KMS-11 (cell line): ENCODE data around the gene PTX4.

ENCODE experiments used
- H2AFZ ChIP-seq: fragments of 200-600 bp; sonication (generic); 2 replicates; pipeline ENCODE4 v1.6.1; 2016; ENCODE audit warnings: antibody characterized with exemption, mixed run types, low read depth
- H3K27ac ChIP-seq: fragments of 200-600 bp; sonication (generic); 2 replicates; pipeline ENCODE4 v1.6.1; 2016; ENCODE audit warnings: mild to moderate bottlenecking, mixed run types
- H3K27me3 ChIP-seq: fragments of 200-600 bp; sonication (generic); 2 replicates; pipeline ENCODE4 v1.6.1; 2017; ENCODE audit warnings: mild to moderate bottlenecking, low read depth, mixed run types, moderate library complexity; ENCODE audit not compliant: insufficient read depth
- H3K36me3 ChIP-seq: fragments of 200-600 bp; sonication (generic); 2 replicates; pipeline ENCODE4 v1.6.1; 2017; ENCODE audit warnings: mild to moderate bottlenecking, mixed run types; ENCODE audit not compliant: insufficient read depth
- H3K4me1 ChIP-seq: fragments of 200-600 bp; sonication (generic); 2 replicates; pipeline ENCODE4 v1.6.1; 2016; ENCODE audit warnings: mild to moderate bottlenecking, low read depth, mixed run types; ENCODE audit not compliant: poor library complexity, severe bottlenecking
- H3K4me2 ChIP-seq: fragments of 200-600 bp; sonication (generic); 2 replicates; pipeline ENCODE4 v1.7.0; 2016; ENCODE audit warnings: mild to moderate bottlenecking, mixed run types
- H3K4me3 ChIP-seq: fragments of 200-600 bp; sonication (generic); IDR thresholded peaks from 2 replicates; pipeline ENCODE4 v1.6.1; 2017; ENCODE audit warnings: low read depth, low read length, mixed read lengths; ENCODE audit not compliant: insufficient read depth
- H3K79me2 ChIP-seq: fragments of 200-600 bp; sonication (generic); 2 replicates; pipeline ENCODE4 v1.6.1; 2016; ENCODE audit warnings: low read depth, mixed run types; ENCODE audit not compliant: insufficient read depth
- H3K9ac ChIP-seq: fragments of 200-600 bp; sonication (generic); 2 replicates; pipeline ENCODE4 v1.6.1; 2016; ENCODE audit warnings: mild to moderate bottlenecking, mixed run types
- H4K20me1 ChIP-seq: fragments of 200-600 bp; sonication (generic); 2 replicates; pipeline ENCODE4 v1.6.1; 2016; ENCODE audit warnings: mild to moderate bottlenecking, mixed run types; ENCODE audit not compliant: insufficient read depth
- CTCF ChIP-seq: fragments of 200-600 bp; sonication (generic); conservative IDR thresholded peaks from 2 replicates; pipeline ENCODE4 v1.6.1; 2017; ENCODE audit warnings: low read depth, mild to moderate bottlenecking, antibody characterized with exemption, low read length, moderate library complexity, mixed read lengths

PTX4 gene

DNA sequence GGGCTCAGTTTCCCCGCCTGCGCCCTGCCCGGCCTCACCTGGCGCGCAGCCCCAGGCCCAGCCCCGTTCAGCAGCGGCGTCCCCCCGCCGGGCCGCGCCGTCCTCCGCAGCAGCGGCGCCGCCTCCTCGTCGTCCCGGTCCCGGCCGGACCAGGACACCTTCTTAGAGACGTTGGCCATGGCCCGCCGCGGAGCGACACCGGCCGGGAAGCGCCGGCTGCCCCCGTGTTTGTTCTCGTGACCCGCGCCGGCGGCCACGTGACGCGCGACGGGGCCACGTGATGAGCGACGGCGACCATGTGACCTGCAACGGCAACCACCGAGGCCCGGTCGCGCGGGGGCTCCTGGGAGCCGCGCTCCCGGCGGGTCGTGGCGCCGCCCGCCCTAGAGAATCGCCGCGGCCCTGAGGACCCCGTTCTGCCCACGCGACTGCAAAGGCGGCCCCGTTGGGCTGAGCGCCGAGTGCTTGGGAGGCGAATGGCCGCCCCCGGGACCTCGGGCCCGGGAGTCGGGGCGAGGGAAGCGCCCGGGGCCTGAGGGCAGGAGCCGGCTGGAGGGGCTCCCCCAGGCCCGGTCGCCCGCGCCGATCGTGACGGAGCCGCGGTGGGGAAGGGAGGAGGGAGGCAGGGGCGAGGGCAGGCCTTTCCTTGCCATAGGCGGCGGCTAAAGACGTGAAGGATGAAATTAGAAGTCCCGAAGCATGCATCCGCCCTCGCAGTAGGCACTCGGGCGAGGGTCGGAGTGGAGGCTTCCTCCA is 13.8 kb downstream of the PTX4 start, which contains the start of gene CLCN7:
Gene CLCN7 (minus strand): TSS at position 233 of the 756 bp plus-strand sequence. CDS start 54 bp downstream, at position 179.
- H3K79me2 ChIP-seq, result peaks cover 12% of the 10 kb centered on the region; the same call in 1 of the 2 replicates
- no peaks in the 10 kb centered on the region; the same call in 1 of the 2 replicates for H3K27me3 ChIP-seq
- peaks cover 16% of the 10 kb centered on the region for H3K4me1 ChIP-seq
- no peaks in the 10 kb centered on the region for H3K36me3 ChIP-seq
- H3K4me3 ChIP-seq, result peak within 1 kb of the TSS; percentile 70
- H3K27ac ChIP-seq, result peak within 1 kb of the TSS; percentile 68
- TF ChIP-seq CTCF, result no peak
- peak within 1 kb of the TSS; percentile 98 for H2AFZ ChIP-seq
- H3K9ac ChIP-seq, result peak within 1 kb of the TSS; percentile 92
- no peaks in the 10 kb centered on the region for H4K20me1 ChIP-seq
- H3K4me2 ChIP-seq, result peak within 1 kb of the TSS; percentile 95

DNA sequence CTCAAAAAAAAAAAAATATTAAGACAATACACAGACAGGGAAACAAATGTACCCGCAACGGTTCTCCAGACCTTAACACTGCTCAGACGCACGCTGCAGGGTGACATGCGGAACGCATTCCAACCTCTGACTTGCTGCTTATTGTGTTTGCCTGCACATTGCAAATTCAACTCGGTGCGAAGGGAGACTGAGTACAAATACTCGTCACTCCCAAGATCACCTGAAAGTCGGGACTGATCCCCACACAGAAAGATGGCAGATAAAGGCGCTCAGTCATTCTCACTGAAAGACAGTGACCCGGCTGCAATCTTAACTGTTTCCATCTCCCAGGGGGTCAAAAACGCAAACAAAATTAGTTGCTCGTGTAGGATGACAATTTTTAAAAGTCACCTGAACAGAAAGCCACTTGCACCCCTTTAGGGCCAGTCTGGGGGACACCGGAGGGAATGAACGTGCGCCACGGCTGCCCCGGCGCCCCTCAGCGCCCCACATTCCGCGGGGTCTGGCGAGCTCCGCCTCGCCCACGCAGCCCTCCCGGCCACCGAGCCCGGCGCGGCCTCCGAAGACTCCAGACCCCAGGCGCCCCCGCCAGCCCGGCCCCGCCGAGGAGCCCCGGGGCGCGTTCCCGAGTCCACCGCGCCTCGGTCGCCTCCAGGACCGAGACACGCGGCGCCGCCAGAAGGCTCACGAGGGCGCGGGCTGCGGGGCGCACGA is 14.5 kb downstream of the PTX4 start:
- peak overlapping the region; percentile 92 for H3K9ac ChIP-seq
- no peak overlapping the region for H3K4me3 ChIP-seq
- peaks cover 16% of the 10 kb centered on the region for H3K4me1 ChIP-seq
- peak overlapping the region; percentile 98 for H2AFZ ChIP-seq
- TF ChIP-seq CTCF, result no peak
- H3K4me2 ChIP-seq, result peak overlapping the region; percentile 95
- H3K27ac ChIP-seq, result peak overlapping the region; percentile 2; the same call in 1 of the 2 replicates
- peaks cover 12% of the 10 kb centered on the region; the same call in 1 of the 2 replicates for H3K79me2 ChIP-seq
- H3K36me3 ChIP-seq, result no peaks in the 10 kb centered on the region
- no peaks in the 10 kb centered on the region for H3K27me3 ChIP-seq
- no peaks in the 10 kb centered on the region for H4K20me1 ChIP-seq

GRCh38 chr16:1472974-1473373 is 15.8 kb downstream of the PTX4 start:
- H3K4me2 ChIP-seq, result no peak overlapping the region
- no peaks in the 10 kb centered on the region for H3K36me3 ChIP-seq
- H3K4me3 ChIP-seq, result no peak overlapping the region
- no peaks in the 10 kb centered on the region for H4K20me1 ChIP-seq
- no peak overlapping the region for H2AFZ ChIP-seq
- no peak for TF ChIP-seq CTCF
- no peak overlapping the region for H3K27ac ChIP-seq
- H3K4me1 ChIP-seq, result peaks cover 16% of the 10 kb centered on the region
- H3K9ac ChIP-seq, result no peak overlapping the region
- H3K79me2 ChIP-seq, result peaks cover 12% of the 10 kb centered on the region; the same call in 1 of the 2 replicates
- H3K27me3 ChIP-seq, result no peaks in the 10 kb centered on the region

GRCh38 chr16:1471569-1472194 is 17.1 kb downstream of the PTX4 start:
- H4K20me1 ChIP-seq, result no peaks in the 10 kb centered on the region
- no peaks in the 10 kb centered on the region for H3K36me3 ChIP-seq
- peaks cover 12% of the 10 kb centered on the region; the same call in 1 of the 2 replicates for H3K79me2 ChIP-seq
- no peak overlapping the region for H3K4me3 ChIP-seq
- H2AFZ ChIP-seq, result no peak overlapping the region
- no peak overlapping the region for H3K4me2 ChIP-seq
- H3K4me1 ChIP-seq, result peaks cover 16% of the 10 kb centered on the region
- no peaks in the 10 kb centered on the region for H3K27me3 ChIP-seq
- TF ChIP-seq CTCF, result no peak
- no peak overlapping the region for H3K9ac ChIP-seq
- H3K27ac ChIP-seq, result no peak overlapping the region
